ENCODE data around the gene AMBP.

- TF ChIP-seq, protein P1, sequence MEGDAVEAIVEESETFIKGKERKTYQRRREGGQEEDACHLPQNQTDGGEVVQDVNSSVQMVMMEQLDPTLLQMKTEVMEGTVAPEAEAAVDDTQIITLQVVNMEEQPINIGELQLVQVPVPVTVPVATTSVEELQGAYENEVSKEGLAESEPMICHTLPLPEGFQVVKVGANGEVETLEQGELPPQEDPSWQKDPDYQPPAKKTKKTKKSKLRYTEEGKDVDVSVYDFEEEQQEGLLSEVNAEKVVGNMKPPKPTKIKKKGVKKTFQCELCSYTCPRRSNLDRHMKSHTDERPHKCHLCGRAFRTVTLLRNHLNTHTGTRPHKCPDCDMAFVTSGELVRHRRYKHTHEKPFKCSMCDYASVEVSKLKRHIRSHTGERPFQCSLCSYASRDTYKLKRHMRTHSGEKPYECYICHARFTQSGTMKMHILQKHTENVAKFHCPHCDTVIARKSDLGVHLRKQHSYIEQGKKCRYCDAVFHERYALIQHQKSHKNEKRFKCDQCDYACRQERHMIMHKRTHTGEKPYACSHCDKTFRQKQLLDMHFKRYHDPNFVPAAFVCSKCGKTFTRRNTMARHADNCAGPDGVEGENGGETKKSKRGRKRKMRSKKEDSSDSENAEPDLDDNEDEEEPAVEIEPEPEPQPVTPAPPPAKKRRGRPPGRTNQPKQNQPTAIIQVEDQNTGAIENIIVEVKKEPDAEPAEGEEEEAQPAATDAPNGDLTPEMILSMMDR (IDR thresholded peaks at IDR 0.05 in 8 of 11, conservative IDR thresholded peaks at IDR 0.05 in 3 of 11) = no peak
- TF ChIP-seq POLR2A (IDR thresholded peaks at IDR 0.05) = no peak
These were observed 18.0 kb upstream of the AMBP start for GRCh38 chr9:114096041-114096511.

Data from spleen (tissue), 7 donors.